SKM-1 (cell line): ENCODE data around the gene POLR1D.

Source experiments
- DNase-seq: peaks from one replicate; lab custom pipeline; 2025; ENCODE audit not compliant: unreplicated experiment; lab: John Stamatoyannopoulos, UW

The POLR1D gene

GRCh38 chr13:27637289-27637626 lies 15.6 kb downstream of the POLR1D start:
- no peak for DNase-seq

- DNase-seq: no peak
These were observed 16.3 kb downstream of the POLR1D start for GRCh38 chr13:27638001-27638400.

- DNase-seq: no peak
These were observed 16.8 kb downstream of the POLR1D start for GRCh38 chr13:27638521-27638920.

- no peak for DNase-seq
These were observed 17.5 kb downstream of the POLR1D start for GRCh38 chr13:27639186-27639585.

GRCh38 chr13:27641711-27642502 lies 20.2 kb downstream of the POLR1D start:
- DNase-seq: no peak

- DNase-seq: no peak
These were observed 21.8 kb downstream of the POLR1D start for GRCh38 chr13:27643334-27644132.

GRCh38 chr13:27644302-27644701 lies 22.6 kb downstream of the POLR1D start:
- DNase-seq: no peak

DNA sequence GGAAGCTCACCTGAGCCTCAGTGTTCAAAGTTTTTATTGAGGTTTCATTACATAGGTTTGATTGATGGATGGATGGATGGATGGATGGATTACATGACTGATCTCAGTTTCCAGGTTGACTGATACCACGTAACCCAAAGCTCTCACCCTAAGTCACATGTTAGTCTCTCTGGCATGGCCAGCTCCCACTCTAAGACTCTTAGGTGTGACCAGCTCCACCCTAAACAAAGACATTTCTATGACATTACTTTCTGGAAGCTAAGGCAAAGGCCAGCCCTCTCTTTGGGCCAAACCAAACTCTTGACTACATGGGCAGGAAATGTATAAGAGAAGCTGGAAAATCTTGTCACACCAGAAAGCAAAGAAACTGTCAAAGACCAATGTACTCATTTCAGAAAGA lies 28.6 kb downstream of the POLR1D start:
- DNase-seq: no peak

GRCh38 chr13:27654059-27654458 lies 32.4 kb downstream of the POLR1D start:
- DNase-seq: no peak

DNA sequence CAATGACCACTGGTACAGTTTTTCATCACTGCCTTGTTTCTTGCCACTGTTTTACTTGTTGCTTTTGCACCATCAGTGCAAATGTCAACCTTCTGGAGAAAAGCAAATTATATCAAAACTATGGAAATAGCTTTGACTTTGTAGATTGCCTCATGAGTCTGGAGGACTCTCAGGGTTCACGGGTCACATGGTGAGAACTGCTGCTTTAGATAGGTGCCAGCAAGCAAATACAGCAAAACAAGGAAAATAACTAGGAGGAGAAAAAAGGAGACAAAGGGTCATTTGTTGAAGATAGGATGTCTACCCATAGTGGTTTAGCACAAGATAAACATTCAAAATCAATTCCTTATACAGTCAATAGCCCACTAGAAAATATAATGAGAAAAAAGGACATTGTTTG lies 33.1 kb downstream of the POLR1D start:
- DNase-seq: no peak

GRCh38 chr13:27657724-27658123 lies 36.0 kb downstream of the POLR1D start:
- no peak for DNase-seq

GRCh38 chr13:27658546-27658945 lies 36.9 kb downstream of the POLR1D start:
- DNase-seq: no peak

- DNase-seq: no peak
These were observed 37.6 kb downstream of the POLR1D start for GRCh38 chr13:27659145-27659865.

- no peak for DNase-seq
These were observed 38.8 kb downstream of the POLR1D start for GRCh38 chr13:27660511-27660910.

DNA sequence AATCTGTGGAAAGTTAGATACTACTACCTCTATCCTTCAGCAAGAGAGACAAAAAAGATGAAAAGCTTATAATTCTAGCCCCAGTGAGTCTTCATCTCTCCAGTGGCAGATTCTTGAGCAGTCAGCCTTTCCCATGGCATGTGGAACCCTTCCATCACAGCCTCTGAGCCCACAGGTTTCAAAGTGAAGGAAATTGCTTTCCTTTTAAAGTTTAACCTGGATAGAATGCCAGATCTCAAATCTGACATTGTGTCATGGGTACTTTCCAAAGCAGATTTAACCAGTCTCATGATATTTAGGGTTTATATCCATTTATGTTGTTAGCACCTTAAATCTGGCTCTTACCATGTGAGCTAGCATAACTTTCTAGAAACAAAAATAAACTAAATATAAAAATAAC lies 39.3 kb downstream of the POLR1D start:
- no peak for DNase-seq

DNA sequence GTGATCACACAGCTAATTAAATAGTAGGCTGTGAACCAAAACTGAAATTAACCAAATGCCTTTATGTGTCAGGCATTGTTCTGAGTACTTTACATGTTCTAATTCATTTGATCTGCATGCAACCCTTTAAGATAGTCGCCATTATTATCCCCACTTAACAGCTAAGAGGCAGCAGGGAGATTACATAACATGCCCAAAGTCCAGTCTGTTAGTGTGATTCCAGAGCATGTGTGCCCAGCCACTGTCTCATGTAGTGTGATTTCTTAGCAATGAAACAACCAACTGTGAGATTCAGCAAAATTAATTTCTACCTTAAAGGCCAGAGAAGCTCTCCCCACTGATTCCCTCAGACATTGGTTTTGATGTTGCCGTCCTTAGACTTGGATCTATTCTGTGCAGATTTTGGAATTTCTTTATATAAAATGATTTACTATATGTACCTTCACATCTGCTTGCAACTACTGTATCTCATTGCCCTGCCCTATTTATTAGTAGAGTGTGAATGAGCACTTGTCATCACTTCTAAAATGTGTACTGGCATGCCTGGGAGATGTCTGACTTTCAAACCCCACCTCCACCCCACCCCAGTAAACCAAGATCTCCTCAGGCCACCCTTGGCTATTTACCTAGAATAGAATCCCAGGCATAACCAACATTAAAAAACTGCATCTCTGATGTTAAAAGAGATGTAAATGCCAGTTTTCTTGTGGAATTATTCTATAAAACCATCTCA lies 41.2 kb downstream of the POLR1D start:
- no peak for DNase-seq

- no peak for DNase-seq
These were observed 42.3 kb downstream of the POLR1D start for GRCh38 chr13:27663947-27664346.

- no peak for DNase-seq
These were observed 43.6 kb downstream of the POLR1D start for GRCh38 chr13:27665333-27665732.

- DNase-seq: no peak
These were observed 44.1 kb downstream of the POLR1D start for GRCh38 chr13:27665761-27666160.

- DNase-seq: no peak
These were observed 45.3 kb downstream of the POLR1D start for GRCh38 chr13:27666951-27667350.

GRCh38 chr13:27667946-27668345 lies 46.3 kb downstream of the POLR1D start:
- no peak for DNase-seq
